Breast epithelium (tissue), 3 donors: ENCODE measurements around the gene SCAMP5.

ENCODE experiments used
- POLR2A ChIP-seq: fragments of 450-650 bp; IDR thresholded peaks from one replicate; pipeline ENCODE4 v1.6.1; 2016; ENCODE audit warnings: antibody characterized with exemption, mild to moderate bottlenecking, moderate library complexity
- POLR2AphosphoS5 ChIP-seq, 3 donors: sonication (generic); formaldehyde crosslinking; IDR thresholded peaks; one replicate each; pipeline ENCODE4 v1.6.1; 2017; ENCODE audit warnings: antibody characterized with exemption in 3 of 3

DNA sequence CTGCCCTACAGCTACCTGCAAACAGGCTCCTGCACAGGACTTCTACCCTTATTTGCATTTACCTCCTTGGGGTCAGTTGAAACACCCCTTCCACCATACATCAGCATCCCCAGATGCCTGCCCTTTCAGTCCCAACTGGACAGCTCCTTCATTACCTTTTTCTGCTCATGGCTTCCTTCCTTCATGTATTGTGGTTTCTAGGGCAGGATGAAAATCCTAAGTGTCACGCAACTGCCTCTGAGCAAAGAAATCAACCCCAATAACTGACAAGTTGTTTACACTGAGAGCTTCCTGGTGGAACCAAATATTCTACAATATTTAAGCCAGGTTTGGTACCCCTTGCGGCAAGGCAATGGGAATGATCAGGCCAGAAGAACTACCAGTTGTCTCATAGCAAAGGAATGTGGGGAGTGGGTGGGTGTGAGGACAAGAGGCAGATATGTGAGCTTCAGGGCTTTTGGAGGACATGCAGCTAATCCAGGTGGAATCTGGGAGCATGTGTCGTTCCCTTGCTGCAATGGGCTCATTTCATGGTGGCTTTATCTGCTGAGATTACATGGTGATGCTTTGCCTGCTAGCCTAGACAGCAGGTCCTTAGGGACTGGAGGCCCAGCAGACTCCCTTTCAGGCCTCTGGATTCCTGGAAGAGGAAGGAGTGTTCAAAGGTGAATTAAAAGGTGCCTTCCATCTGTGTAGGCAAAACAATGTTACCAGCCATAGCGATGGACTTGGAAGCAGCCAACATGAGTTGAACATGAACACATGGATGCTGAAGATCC is 63.0 kb downstream of the SCAMP5 start:
- TF ChIP-seq POLR2AphosphoS5 (IDR thresholded peaks at IDR 0.05) (no peak), POLR2A (no peak)
